A673 (cell line): ENCODE measurements around the gene FOLH1.
"Not testable (repeated sequence)": the region's sequence is repeated elsewhere in the genome, so short reads cannot be mapped to it uniquely, and the experiment has no call there.

Source experiments
- EZH2 ChIP-seq: fragments of 200-600 bp; sonication (generic); IDR thresholded peaks from 2 replicates; pipeline ENCODE4 v1.6.1; 2017; ENCODE audit warnings: borderline replicate concordance, low read depth, mild to moderate bottlenecking, mixed read lengths, antibody characterized with exemption, low read length; ENCODE audit not compliant: poor library complexity, severe bottlenecking
- TF ChIP-seq, protein P1 (sequence below): fragments of 300-800, 200-600 bp; sonication (generic); conservative IDR thresholded peaks from 2 replicates; pipeline ENCODE4 v1.5.1; 2017; ENCODE audit warnings: low read depth, mild to moderate bottlenecking, antibody characterized with exemption, low read length, moderate library complexity, mixed read lengths

DNA sequence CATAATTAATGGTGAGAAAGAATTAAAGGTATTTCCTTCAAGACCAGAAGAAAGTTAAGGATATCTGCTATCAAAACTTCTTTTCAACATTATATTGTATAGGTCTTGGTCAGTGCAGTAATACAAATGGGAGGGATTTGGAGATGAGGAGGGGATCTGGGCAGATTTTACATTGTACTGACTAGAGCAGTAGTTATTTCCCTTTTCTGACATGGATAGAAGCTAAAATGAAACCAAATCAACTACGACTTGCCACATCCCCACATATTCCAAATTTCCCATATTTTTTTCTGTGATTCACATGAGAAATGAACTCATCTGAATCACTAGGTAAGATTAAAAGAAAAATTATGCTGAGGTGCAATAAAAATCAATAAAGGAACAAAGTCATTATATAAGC is 11.6 kb downstream of the FOLH1 start:
- TF ChIP-seq, protein P1, sequence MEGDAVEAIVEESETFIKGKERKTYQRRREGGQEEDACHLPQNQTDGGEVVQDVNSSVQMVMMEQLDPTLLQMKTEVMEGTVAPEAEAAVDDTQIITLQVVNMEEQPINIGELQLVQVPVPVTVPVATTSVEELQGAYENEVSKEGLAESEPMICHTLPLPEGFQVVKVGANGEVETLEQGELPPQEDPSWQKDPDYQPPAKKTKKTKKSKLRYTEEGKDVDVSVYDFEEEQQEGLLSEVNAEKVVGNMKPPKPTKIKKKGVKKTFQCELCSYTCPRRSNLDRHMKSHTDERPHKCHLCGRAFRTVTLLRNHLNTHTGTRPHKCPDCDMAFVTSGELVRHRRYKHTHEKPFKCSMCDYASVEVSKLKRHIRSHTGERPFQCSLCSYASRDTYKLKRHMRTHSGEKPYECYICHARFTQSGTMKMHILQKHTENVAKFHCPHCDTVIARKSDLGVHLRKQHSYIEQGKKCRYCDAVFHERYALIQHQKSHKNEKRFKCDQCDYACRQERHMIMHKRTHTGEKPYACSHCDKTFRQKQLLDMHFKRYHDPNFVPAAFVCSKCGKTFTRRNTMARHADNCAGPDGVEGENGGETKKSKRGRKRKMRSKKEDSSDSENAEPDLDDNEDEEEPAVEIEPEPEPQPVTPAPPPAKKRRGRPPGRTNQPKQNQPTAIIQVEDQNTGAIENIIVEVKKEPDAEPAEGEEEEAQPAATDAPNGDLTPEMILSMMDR, result not testable (repeated sequence)
- not testable (repeated sequence) for TF ChIP-seq EZH2
